CD4-positive, alpha-beta T cell treated with Interleukin-17A for 4 hours (primary cell): ENCODE results near the gene KLK10.

Experiments
- DNase-seq: peaks from one replicate; pipeline ENCODE4 v3.0.0-alpha.2; 2020; ENCODE audit warnings: mixed read lengths

The KLK10 gene

GRCh38 chr19:51025809-51026553, 6.5 kb upstream of the KLK10 start:
- no peak for DNase-seq

GRCh38 chr19:51025401-51025800, 5.9 kb upstream of the KLK10 start:
- DNase-seq: no peak

GRCh38 chr19:51024924-51025323, 5.4 kb upstream of the KLK10 start:
- no peak for DNase-seq

- DNase-seq: no peak
Measured at GRCh38 chr19:51023946-51024345, 4.4 kb upstream of the KLK10 start.

- no peak for DNase-seq
Measured at GRCh38 chr19:51022526-51022925, 3.0 kb upstream of the KLK10 start.

- peak; percentile 25 for DNase-seq
Measured at GRCh38 chr19:51020988-51021651, 1.6 kb upstream of the KLK10 start.

- DNase-seq: no peak
Measured at GRCh38 chr19:51018745-51019543, 565 bp downstream of the KLK10 start.

- no peak for DNase-seq
Measured at GRCh38 chr19:51016798-51017683, 2.5 kb downstream of the KLK10 start.

GRCh38 chr19:51015691-51016267, 3.7 kb downstream of the KLK10 start:
- no peak for DNase-seq

GRCh38 chr19:51014242-51014641, 5.3 kb downstream of the KLK10 start:
- DNase-seq: no peak

- no peak for DNase-seq
Measured at GRCh38 chr19:51012661-51013190, 6.8 kb downstream of the KLK10 start.

- no peak for DNase-seq
Measured at GRCh38 chr19:51010066-51010795, 9.3 kb downstream of the KLK10 start.

GRCh38 chr19:51009061-51009891, 10.2 kb downstream of the KLK10 start:
- no peak for DNase-seq

GRCh38 chr19:51007488-51007887, 12.0 kb downstream of the KLK10 start:
- no peak for DNase-seq

GRCh38 chr19:51006406-51006805, 13.1 kb downstream of the KLK10 start:
- DNase-seq: no peak

- no peak for DNase-seq
Measured at GRCh38 chr19:51005248-51005647, 14.3 kb downstream of the KLK10 start.

GRCh38 chr19:51003316-51003715, 16.2 kb downstream of the KLK10 start:
- no peak for DNase-seq

GRCh38 chr19:51002542-51003311, 16.8 kb downstream of the KLK10 start:
- DNase-seq: no peak

- DNase-seq: no peak
Measured at GRCh38 chr19:51002089-51002532, 17.4 kb downstream of the KLK10 start.
